ENCODE measurements around the gene CENPM.

GRCh38 chr22:41963453-41964111 is 16.6 kb upstream of the CENPM start:
- TF ChIP-seq MAX (IDR thresholded peaks at IDR 0.05; ENCODE audit: low read depth, low read length): no peak
- TF ChIP-seq CTCF (IDR thresholded peaks at IDR 0.05; ENCODE audit: low read depth, low read length): no peak
